ENCODE measurements around the gene CHL1.

- no peak for TF ChIP-seq CTCF (conservative IDR thresholded peaks at IDR 0.05)
- TF ChIP-seq ZFX (IDR thresholded peaks at IDR 0.05) = no peak
Observed at GRCh38 chr3:199835-200234, 3.3 kb downstream of the CHL1 start.

All from C4-2B (cell line).